H4 (cell line): Measurements from ENCODE around the gene ZMAT3. TPM values are rescaled to one million over a fixed set of nuclear protein-coding genes. Genes with fewer than 3 reads are reported as not detected.
"Not testable (repeated sequence)": the region's sequence is repeated elsewhere in the genome, so short reads cannot be mapped to it uniquely, and the experiment has no call there.

Experiments
- DNase-seq: peaks from one replicate; pipeline ENCODE4 v3.0.0-alpha.2; 2015; ENCODE audit warnings: low spot score
- total RNA-seq: library from RNA; depleted of rRNA; stranded (reverse); fragments of >200 nt; shearing (Covaris generic); gene quantifications from 2 replicates; pipeline ENCODE4 v1.2.3, GENCODE V29; 2014

The ZMAT3 gene
- total RNA-seq, 1 experiment from 2014 or later = 5.7 TPM

GRCh38 chr3:179068779-179069530 lies 2.7 kb downstream of the ZMAT3 start:
- peak; percentile 48 for DNase-seq

GRCh38 chr3:179067839-179068238 lies 3.8 kb downstream of the ZMAT3 start:
- no peak for DNase-seq

DNA sequence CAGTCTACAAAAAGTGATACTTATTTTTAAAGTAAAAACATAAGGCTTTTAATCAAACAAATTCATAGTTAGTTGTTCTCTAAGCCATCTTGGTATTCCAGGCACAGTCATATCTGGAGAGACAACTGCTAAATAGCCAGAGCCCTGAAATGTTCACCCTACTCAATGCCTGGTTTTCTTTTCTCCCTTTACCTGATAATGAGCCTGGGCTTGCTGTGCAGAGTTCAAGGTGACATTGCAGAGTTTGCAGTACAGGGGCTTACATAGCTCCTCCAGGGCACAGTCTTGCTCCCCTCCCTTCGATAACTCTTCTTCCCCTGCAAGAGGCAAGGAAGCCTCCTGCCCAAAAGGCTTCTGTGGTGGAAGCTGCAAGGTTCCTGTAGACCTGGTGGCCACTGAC lies 4.3 kb downstream of the ZMAT3 start:
- DNase-seq = no peak

DNA sequence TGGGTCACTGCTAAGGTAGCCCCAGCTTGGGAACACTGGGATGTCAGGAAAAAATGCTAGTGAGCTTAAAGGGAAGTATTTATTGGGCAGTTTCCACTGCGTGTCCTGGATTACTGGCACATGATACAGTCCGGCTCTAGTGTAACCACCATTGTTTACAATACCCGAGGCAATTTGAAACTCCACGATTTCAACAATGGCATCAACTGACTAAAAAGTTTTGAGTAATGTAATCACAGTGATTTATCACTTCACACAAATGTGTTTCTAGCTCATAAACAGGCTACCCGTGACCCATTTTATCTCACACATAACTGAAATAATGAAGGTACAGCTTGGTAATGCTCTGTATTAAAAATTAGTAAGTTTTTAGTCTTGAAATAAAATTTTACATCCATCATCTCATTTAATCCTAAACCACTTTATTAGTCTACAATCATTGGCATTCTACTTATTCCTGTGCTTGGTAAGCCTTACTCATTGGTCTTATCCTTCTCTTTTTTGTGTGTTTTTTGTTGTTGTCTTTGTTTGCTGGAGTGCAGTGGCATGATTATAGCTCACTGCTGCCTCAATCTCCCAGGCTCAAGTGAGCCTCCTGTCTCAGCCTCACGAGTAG lies 7.6 kb downstream of the ZMAT3 start:
- DNase-seq = peak; percentile 88

- no peak for DNase-seq
These were observed 15.3 kb downstream of the ZMAT3 start for GRCh38 chr3:179056326-179056725.

GRCh38 chr3:179054565-179054964 lies 17.0 kb downstream of the ZMAT3 start:
- DNase-seq = not testable (repeated sequence)

GRCh38 chr3:179046497-179047353 lies 24.9 kb downstream of the ZMAT3 start:
- DNase-seq = no peak

DNA sequence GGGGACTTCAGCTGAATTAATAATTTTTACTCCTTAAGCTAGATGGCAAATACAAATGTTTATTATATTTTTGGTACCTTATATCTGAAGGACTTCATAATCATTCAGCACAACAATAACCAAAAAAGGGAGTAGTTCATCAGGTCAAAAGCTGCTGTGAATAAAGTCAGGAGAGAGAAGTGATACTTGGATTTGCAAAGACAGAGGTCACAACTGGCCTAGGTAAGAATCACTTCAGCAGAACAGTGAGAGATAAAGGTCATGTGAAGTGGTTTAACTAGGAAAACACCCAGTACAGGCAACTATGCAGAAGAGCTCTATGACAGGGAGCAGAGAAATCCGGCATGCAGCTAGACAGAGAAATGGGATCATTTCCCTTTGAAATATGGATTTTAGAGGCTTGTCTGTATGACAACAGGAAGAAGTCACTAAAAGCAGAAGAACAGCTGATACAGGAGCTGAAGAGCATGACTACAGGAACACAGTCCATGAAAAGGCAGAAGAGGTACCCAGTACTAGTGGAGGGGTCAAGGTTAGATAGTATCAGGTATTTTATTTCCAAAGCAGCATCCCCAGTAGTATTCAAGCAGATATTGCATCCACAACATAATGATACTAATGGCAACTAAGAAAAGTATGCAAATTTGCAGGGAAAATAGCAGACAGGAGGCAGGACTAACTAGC lies 25.7 kb downstream of the ZMAT3 start:
- no peak for DNase-seq

GRCh38 chr3:179038899-179039251 lies 32.7 kb downstream of the ZMAT3 start:
- not testable (repeated sequence) for DNase-seq

GRCh38 chr3:179038216-179038898 lies 33.3 kb downstream of the ZMAT3 start:
- DNase-seq = no peak

- DNase-seq = peak; percentile 90
These were observed 34.3 kb downstream of the ZMAT3 start for GRCh38 chr3:179037351-179037750.

DNA sequence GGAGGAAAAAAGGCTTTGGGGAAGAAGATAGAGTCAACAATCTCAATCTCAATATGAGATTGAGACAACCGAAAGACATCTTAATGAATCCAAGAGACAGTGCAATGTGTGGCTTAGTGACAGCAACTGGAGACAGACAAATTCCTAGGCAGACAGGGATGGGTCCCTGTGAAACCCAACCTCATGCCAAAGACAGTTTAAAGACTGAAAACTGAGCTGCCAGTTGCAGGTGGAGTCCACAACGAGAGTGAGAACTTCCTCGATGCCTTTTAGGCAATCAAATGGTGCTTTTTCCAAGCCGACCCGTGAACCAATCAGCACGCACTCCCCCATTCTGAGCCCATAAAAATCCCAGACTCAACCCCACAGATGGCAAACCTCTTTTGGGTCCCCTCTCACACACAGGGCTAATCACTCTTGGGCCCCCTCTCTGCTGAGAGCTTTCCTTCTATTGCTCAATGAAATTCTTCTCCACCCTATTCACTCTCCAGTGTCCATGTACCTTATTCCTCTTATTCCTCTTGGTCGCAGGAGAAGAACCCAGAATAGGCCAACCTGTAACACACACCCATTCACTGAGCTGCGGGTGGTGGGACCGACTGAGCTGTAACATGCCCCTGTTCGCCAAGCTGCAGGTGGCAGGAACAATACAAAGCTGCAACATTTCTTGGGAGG lies 34.8 kb downstream of the ZMAT3 start:
- DNase-seq = no peak

- DNase-seq = no peak
These were observed 35.4 kb downstream of the ZMAT3 start for GRCh38 chr3:179036226-179036625.

DNA sequence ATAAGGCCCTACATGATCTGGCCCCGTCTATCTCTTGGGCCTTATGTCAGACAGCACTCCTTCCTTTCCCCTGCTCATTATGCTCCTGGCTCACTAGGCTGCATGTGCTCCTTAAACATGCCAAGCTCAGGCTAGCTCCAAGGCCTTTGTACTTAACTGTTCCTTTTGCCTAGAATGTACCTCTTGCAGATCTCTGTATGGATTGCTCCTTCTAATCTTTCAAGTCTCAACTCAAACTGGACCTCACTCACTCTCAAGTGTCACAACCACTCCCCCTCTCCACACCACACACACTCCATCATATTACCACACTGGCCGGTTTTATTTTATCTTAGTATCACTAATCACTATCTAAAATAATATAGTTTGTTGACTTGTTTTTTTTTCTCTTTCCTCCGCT lies 36.4 kb downstream of the ZMAT3 start:
- no peak for DNase-seq

DNA sequence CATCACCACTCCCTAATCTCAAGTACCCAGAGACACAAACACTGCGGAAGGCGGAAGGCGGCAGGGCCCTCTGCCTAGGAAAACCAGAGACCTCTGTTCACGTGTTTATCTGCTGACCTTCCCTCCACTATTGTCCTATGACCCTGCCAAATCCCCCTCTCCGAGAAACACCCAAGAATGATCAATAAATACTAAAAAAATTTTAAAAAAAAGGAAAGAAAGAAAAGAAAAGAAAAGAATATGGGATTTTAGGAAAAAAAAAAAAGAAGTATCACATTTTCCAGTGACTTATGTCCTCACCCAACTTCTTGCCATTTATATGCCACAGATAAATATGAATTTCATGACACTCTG lies 38.3 kb downstream of the ZMAT3 start:
- not testable (repeated sequence) for DNase-seq

DNA sequence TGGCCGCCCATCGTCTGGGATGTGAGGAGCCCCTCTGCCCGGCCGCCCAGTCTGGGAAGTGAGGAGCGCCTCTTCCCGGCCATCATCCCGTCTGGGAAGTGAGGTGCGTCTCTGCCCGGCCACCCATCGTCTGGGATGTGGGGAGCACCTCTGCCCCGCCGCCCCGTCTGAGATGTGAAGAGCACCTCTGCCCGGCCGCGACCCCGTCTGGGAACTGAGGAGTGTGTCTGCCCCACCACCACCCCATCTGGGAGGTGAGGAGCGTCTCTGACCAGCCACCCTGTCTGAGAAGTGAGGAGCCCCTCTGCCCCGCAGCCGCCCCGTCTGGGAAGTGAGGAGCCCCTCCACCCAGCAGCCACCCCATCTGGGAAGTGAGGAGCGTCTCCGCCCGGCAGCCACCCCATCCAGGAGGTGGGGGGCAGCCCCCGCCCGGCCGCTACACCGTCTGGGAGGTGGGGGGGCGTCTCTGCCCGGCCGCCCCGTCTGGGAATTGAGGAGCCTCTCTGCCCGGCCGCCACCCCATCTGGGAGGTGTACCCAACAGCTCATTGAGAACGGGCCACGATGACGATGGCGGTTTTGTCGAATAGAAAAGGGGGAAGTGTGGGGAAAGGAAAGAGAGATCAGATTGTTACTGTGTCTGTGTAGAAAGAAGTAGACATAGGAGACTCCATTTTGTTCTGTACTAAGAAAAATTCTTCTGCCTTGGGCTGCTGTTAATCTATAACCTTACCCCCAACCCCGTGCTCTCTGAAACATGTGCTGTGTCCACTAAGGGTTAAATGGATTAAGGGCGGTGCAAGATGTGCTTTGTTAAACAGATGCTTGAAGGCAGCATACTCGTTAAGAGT lies 38.9 kb downstream of the ZMAT3 start:
- not testable (repeated sequence) for DNase-seq

DNA sequence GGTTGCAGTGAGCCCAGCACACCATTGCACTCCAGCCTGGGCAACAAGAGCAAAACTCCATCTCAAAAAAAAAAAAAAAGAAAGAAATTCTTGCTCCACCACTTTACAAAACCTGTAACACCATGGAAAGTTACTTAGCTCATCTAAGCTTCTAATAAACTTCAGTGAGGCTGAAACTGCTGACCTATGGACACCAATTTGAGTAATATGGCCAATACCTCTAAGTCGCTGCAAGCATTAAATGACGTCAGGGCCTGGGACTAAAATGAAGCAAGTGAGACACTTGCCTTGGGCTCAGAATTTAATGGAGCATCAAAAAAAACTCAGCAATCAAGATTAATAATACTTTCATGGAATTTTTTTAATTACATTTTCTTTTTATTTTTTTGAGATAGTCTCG lies 42.5 kb downstream of the ZMAT3 start:
- DNase-seq = no peak

DNA sequence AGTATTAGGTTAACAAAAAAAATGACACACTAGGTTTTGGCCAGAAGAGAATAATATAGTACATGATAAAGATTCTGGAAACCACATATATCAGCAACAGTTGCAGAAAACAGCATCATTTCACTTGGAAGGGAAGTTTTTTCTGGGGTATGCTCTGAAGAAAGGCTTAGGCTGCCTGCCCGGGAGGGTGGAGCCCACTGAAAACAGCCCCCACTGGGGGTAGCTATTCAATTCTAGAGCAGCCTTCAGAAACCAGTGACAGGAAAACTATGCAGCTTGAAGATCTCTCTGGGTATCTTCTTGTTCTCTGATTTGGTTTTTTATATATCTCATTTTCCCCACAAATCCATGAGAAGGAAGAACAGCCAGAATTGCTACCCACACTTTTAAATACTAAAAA lies 43.2 kb downstream of the ZMAT3 start:
- DNase-seq = no peak

DNA sequence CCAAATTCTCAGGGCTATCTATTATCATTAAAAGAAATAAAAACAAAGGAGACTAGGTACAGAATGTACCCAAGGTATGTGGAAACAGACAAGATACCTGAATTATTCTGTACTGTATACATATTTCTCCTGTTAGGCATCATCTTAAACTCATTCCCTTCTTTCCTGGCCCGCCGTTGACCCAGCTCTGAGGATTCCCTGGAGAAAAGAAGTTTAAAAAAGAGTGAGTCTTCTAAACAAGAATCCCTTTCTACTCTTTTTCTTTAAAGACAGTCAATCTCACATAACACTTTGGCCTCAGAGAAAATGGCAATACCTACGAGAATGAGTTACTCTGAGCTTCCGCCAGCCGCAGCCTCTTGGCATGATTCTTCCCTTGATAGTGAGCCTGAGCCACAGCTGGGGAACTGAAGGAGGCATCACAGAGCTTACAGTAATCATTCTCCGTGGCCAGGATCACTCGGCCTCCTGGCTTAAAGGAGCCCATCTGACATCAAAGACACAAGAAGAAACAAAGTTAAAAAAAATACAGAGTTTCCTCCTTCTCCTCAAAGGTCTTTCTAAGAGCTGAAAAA lies 44.2 kb downstream of the ZMAT3 start:
- DNase-seq = peak; percentile 73

DNA sequence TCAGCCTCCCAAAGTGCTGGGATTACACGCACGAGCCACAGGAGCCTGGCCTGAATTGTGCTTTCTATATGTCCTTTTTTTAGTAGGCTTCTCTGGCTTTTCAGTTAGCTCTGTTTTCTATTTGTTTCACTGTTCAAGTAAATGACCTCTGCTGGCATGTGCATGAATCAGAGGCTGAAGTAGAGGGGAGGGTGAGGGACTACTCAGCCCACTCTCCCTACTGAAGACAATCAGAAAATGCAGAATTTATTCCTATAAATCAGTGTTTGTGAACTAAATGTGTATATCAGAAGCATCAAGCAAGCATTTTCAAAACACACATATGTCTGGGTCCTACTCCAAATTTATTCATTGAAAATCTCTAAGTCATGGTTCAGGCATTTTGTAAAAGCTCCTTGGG lies 45.0 kb downstream of the ZMAT3 start:
- DNase-seq = no peak
